Vagina (tissue), 2 donors: ENCODE results near the gene DGKI. TPM values are rescaled to one million over a fixed set of nuclear protein-coding genes. Genes with fewer than 3 reads are reported as not detected.

ENCODE experiments used
- DNase-seq, 2 donors: peaks; one replicate each; pipeline ENCODE4 v3.0.0-alpha.2; 2017; ENCODE audit errors: extremely low spot score in 2 of 2
- H3K27ac ChIP-seq: fragments of 200-600 bp; sonication (generic); one replicate; pipeline ENCODE4 v1.5.1; 2019
- H3K27me3 ChIP-seq: fragments of 200-600 bp; sonication (generic); one replicate; pipeline ENCODE4 v1.5.1; 2019
- H3K36me3 ChIP-seq, 2 donors: fragments of 200-600 bp; sonication (generic); one replicate each; pipeline ENCODE4 v1.5.1; 2017 to 2019
- H3K4me1 ChIP-seq: fragments of 200-600 bp; sonication (generic); one replicate; pipeline ENCODE4 v1.5.1; 2019
- H3K4me3 ChIP-seq, 2 donors: fragments of 200-600 bp; sonication (generic); 1 replicate in 1 of 2; 2 replicates in 1 of 2; pipeline ENCODE4 v1.5.1; 2016 to 2019
- H3K9me3 ChIP-seq: fragments of 200-600 bp; sonication (generic); one replicate; pipeline ENCODE4 v1.5.1; 2019
- POLR2A ChIP-seq, 2 donors: fragments of 450-650 bp; IDR thresholded peaks; one replicate each; pipeline ENCODE4 v1.6.1; 2017; ENCODE audit warnings: antibody characterized with exemption in 2 of 2, mild to moderate bottlenecking in 2 of 2, moderate library complexity in 2 of 2
- POLR2AphosphoS5 ChIP-seq, 2 donors: sonication (generic); formaldehyde crosslinking; IDR thresholded peaks; one replicate each; pipeline ENCODE4 v1.9.0; 2017; ENCODE audit warnings: antibody characterized with exemption in 2 of 2, mild to moderate bottlenecking in 2 of 2, low read depth in 1 of 2; ENCODE audit not compliant: insufficient read depth in 1 of 2
- intact Hi-C: fragments of 100-400 bp; cut with DNase I; formaldehyde crosslinking; loops from one replicate; pipeline ENCODE4 v1.15.1; 2023
- total RNA-seq: library from RNA; depleted of rRNA; stranded (reverse); fragments of >200 nt; gene quantifications from one replicate; pipeline ENCODE4 v1.2.3, GENCODE V29; 2016
- TF ChIP-seq, protein P1 (sequence below), 3 experiments: fragments of 450-650 bp in 2 of 3; fragments of 200-600 bp in 1 of 3; sonication (generic) in 1 of 3; IDR thresholded peaks; one replicate each; pipeline ENCODE4 v1.5.1; 2017 to 2019; ENCODE audit warnings: antibody characterized with exemption in 3 of 3, mild to moderate bottlenecking in 2 of 3, moderate library complexity in 2 of 3

Gene DGKI
- total RNA-seq, 1 donor from 2014 or later = 1.2 TPM

DNA sequence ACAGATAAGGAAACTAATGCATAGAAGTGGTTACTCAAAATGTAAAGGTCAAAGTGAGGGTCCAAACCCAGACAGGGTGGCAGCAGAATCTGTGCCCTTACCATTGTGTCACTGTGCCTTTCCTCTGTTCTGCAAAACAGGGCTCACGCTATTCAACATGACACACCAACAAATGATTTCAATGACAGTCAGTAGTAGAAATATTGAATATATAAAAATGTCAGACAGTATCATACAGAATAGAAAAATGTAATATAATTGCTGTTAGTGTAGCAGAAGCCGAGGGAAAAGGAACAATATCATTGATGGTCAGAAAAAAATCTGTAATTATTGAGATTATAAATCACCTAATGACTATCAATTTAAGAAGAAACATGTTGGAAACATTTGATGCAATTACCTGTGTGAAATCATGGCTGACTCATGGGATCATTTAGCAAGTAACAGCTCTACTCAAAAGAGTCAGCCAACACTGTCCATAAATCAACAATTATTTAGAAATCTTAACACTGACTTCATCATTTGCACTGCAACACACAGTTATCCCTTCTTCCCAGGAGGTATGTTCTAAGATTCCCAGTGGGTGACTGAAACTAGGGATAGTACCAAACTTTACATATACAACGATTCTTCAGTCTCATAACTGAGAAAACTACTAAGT is 198.7 kb downstream of the DGKI start:
- Histone ChIP-seq H3K4me1 (no peaks in the 10 kb centered on the region), H3K36me3 (no peaks in the 10 kb centered on the region), H3K27me3 (no peaks in the 10 kb centered on the region), H3K27ac (no peak overlapping the region), H3K9me3 (no peaks in the 10 kb centered on the region), H3K4me3 (no peak overlapping the region)
- TF ChIP-seq, protein P1, sequence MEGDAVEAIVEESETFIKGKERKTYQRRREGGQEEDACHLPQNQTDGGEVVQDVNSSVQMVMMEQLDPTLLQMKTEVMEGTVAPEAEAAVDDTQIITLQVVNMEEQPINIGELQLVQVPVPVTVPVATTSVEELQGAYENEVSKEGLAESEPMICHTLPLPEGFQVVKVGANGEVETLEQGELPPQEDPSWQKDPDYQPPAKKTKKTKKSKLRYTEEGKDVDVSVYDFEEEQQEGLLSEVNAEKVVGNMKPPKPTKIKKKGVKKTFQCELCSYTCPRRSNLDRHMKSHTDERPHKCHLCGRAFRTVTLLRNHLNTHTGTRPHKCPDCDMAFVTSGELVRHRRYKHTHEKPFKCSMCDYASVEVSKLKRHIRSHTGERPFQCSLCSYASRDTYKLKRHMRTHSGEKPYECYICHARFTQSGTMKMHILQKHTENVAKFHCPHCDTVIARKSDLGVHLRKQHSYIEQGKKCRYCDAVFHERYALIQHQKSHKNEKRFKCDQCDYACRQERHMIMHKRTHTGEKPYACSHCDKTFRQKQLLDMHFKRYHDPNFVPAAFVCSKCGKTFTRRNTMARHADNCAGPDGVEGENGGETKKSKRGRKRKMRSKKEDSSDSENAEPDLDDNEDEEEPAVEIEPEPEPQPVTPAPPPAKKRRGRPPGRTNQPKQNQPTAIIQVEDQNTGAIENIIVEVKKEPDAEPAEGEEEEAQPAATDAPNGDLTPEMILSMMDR (IDR thresholded peaks at IDR 0.05) = no peak
- TF ChIP-seq POLR2AphosphoS5 (IDR thresholded peaks at IDR 0.05; ENCODE audit: insufficient read depth in 1 of 2, low read depth in 1 of 2) = no peak
- no peak for DNase-seq
- intact Hi-C loops = no loop called here

DNA sequence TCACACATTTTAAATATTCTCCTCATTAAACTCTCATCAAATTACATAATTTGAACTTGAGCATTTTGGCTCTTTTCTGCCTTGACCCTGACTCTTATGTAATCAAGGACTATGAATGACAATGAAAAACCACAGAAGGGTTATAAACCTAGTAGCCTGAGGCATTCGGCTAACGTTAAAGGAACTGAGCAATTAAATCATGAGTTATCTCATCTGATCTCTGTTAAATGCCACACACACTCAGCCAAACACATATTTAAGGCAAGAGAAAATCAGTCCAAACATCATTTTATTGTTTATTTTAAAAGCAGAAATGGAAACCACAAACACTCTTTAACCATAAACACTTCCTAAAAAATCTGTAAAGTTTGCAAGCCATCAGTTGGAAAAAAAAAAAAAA is 204.3 kb downstream of the DGKI start:
- H3K27ac ChIP-seq = no peak overlapping the region
- no peaks in the 10 kb centered on the region for H3K4me1 ChIP-seq
- H3K4me3 ChIP-seq = no peak overlapping the region
- TF ChIP-seq POLR2AphosphoS5 (IDR thresholded peaks at IDR 0.05; ENCODE audit: insufficient read depth in 1 of 2, low read depth in 1 of 2) (no peak), POLR2A (IDR thresholded peaks at IDR 0.05) (no peak)
- TF ChIP-seq, protein P1 (IDR thresholded peaks at IDR 0.05) = no peak
- H3K9me3 ChIP-seq = no peaks in the 10 kb centered on the region
- intact Hi-C loops = no loop called here
- no peak for DNase-seq
- no peaks in the 10 kb centered on the region for H3K27me3 ChIP-seq
- no peaks in the 10 kb centered on the region for H3K36me3 ChIP-seq

DNA sequence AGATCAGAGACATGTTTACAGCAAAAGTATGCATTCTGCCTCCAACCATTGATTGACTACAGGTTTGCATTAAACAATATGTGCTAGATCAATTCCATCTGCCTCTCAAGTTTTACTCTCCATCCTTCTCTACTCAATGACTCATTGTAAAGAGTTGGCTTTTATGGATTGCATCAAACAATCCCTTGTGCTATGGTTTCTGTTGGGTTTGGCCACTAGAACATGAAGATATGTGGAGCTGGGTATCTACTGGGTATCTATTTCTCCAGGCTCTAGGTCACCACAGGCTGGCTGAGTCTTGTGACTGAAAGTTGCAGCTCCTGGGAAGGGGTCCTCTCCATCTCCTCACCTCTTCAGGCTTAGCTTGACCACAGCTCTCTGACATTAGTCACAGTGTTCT is 204.7 kb downstream of the DGKI start:
- H3K4me1 ChIP-seq = no peaks in the 10 kb centered on the region
- no peaks in the 10 kb centered on the region for H3K9me3 ChIP-seq
- H3K27me3 ChIP-seq = no peaks in the 10 kb centered on the region
- TF ChIP-seq POLR2A (IDR thresholded peaks at IDR 0.05) (no peak), POLR2AphosphoS5 (IDR thresholded peaks at IDR 0.05; ENCODE audit: insufficient read depth in 1 of 2, low read depth in 1 of 2) (no peak)
- TF ChIP-seq, protein P1 (IDR thresholded peaks at IDR 0.05) = no peak
- no peak overlapping the region for H3K27ac ChIP-seq
- H3K4me3 ChIP-seq = no peak overlapping the region
- H3K36me3 ChIP-seq = no peaks in the 10 kb centered on the region
- no peak for DNase-seq
- intact Hi-C loops = no loop called here

DNA sequence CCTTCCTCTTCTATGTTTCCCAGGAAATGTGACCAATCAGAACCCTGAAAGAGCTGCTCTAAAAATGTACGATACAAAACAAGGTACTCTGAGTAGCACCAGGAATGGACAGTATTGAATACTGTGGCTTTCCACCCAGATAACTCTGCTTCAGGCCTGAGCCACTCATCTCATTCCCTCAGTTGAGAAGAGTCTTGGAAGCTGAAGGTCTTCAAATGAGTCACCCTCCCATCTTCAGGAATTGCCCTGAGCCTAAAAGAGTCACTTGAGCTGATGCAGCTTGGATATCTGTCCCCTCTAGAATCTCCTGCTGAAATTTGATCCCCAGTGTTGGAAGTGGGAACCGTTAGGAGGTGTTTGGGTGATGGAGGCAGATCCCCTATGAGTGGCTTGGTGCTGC is 210.4 kb downstream of the DGKI start:
- no peak for DNase-seq
- no peak overlapping the region for H3K4me3 ChIP-seq
- H3K27me3 ChIP-seq = no peaks in the 10 kb centered on the region
- TF ChIP-seq POLR2AphosphoS5 (IDR thresholded peaks at IDR 0.05; ENCODE audit: insufficient read depth in 1 of 2, low read depth in 1 of 2) = no peak
- TF ChIP-seq, protein P1 (IDR thresholded peaks at IDR 0.05) = no peak
- no peak for TF ChIP-seq POLR2A (IDR thresholded peaks at IDR 0.05)
- no peaks in the 10 kb centered on the region for H3K4me1 ChIP-seq
- H3K9me3 ChIP-seq = no peaks in the 10 kb centered on the region
- intact Hi-C loops = no loop called here
- no peak overlapping the region for H3K27ac ChIP-seq
- no peaks in the 10 kb centered on the region for H3K36me3 ChIP-seq

DNA sequence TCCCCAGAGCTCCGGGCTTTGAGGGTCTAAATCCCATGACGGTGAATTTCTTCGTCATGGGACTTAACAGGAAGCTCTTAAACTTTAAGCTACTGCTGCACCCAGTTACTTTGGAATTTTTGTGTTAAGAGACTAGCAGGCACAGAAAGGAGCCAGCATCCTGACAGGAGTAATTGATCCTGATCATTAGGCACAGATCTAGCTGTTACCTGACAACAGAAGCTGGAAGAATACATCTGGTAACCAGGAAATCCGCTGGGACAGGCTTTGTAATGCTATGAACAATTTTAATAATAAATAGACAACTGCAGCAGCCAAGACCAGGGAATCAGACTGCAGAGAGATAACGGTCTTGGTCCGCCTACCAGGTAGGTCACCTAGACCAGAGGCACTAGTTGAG is 210.9 kb downstream of the DGKI start:
- Histone ChIP-seq H3K9me3 (no peaks in the 10 kb centered on the region), H3K4me1 (no peaks in the 10 kb centered on the region), H3K36me3 (no peaks in the 10 kb centered on the region), H3K4me3 (no peak overlapping the region), H3K27ac (no peak overlapping the region), H3K27me3 (no peaks in the 10 kb centered on the region)
- intact Hi-C loops = no loop called here
- no peak for DNase-seq
- TF ChIP-seq POLR2A (IDR thresholded peaks at IDR 0.05) (no peak), POLR2AphosphoS5 (IDR thresholded peaks at IDR 0.05; ENCODE audit: insufficient read depth in 1 of 2, low read depth in 1 of 2) (no peak)
- TF ChIP-seq, protein P1 (IDR thresholded peaks at IDR 0.05) = no peak
